Type B pancreatic cell (in vitro differentiated cells): ENCODE data around the gene CACNA1C. TPM values are rescaled to one million over a fixed set of nuclear protein-coding genes. Genes with fewer than 3 reads are reported as not detected.

Experiments
- DNase-seq: peaks from one replicate; pipeline ENCODE4 v3.0.0; 2021; ENCODE audit warnings: mixed read lengths; ENCODE audit not compliant: unreplicated experiment; ENCODE audit errors: extremely low spot score
- H3K27ac Mint-ChIP-seq: 2 replicates; pipeline ENCODE4 v1.8.0; 2021; ENCODE audit warnings: mild to moderate bottlenecking, mixed read lengths
- H3K27me3 Mint-ChIP-seq: 2 replicates; pipeline ENCODE4 v1.8.0; 2021; ENCODE audit warnings: mixed read lengths
- H3K36me3 Mint-ChIP-seq: 2 replicates; pipeline ENCODE4 v1.8.0; 2021; ENCODE audit warnings: mixed read lengths
- H3K4me1 Mint-ChIP-seq: one replicate; pipeline ENCODE4 v1.8.0; 2021; ENCODE audit warnings: mixed read lengths; ENCODE audit not compliant: unreplicated experiment
- H3K4me3 Mint-ChIP-seq: 2 replicates; pipeline ENCODE4 v1.8.0; 2021; ENCODE audit warnings: mild to moderate bottlenecking, mixed read lengths
- H3K9me3 Mint-ChIP-seq: 2 replicates; pipeline ENCODE4 v1.8.0; 2021; ENCODE audit warnings: mixed read lengths
- CTCF ChIP-seq: fragments of 200-600 bp; sonication (generic); conservative IDR thresholded peaks from 2 replicates; pipeline ENCODE4 v1.5.0; 2021; ENCODE audit warnings: antibody characterized with exemption, mild to moderate bottlenecking
- total RNA-seq: library from RNA; stranded (reverse); gene quantifications from 2 replicates; pipeline ENCODE4 v1.2.1, GENCODE V29; 2021; ENCODE audit warnings: low replicate concordance

The CACNA1C gene
- total RNA-seq, 1 donor from 2014 or later: 14.3 TPM

GRCh38 chr12:2624543-2625288 lies 571.9 kb downstream of the CACNA1C start:
- TF ChIP-seq CTCF: peak; percentile 61
- peaks cover 27% of the 10 kb centered on the region for H3K27me3 Mint-ChIP-seq
- peak overlapping the region; percentile 60 for H3K4me3 Mint-ChIP-seq
- H3K27ac Mint-ChIP-seq: peak overlapping the region; percentile 76
- H3K4me1 Mint-ChIP-seq: peaks cover 6% of the 10 kb centered on the region
- peaks cover 28% of the 10 kb centered on the region for H3K36me3 Mint-ChIP-seq
- no peak for DNase-seq
- H3K9me3 Mint-ChIP-seq: peaks cover 5% of the 10 kb centered on the region

GRCh38 chr12:2625289-2625612 lies 572.5 kb downstream of the CACNA1C start:
- Mint-ChIP-seq H3K9me3 (peaks cover 5% of the 10 kb centered on the region), H3K4me1 (peaks cover 6% of the 10 kb centered on the region), H3K4me3 (no peak overlapping the region), H3K27me3 (peaks cover 26% of the 10 kb centered on the region), H3K36me3 (peaks cover 26% of the 10 kb centered on the region), H3K27ac (no peak overlapping the region)
- DNase-seq: no peak
- TF ChIP-seq CTCF: no peak

GRCh38 chr12:2627076-2627834 lies 574.5 kb downstream of the CACNA1C start:
- Mint-ChIP-seq H3K27me3 (peaks cover 28% of the 10 kb centered on the region), H3K4me1 (peaks cover 12% of the 10 kb centered on the region), H3K4me3 (peak overlapping the region; percentile 33), H3K36me3 (peaks cover 28% of the 10 kb centered on the region), H3K9me3 (peaks cover 5% of the 10 kb centered on the region), H3K27ac (peak overlapping the region; percentile 86)
- no peak for DNase-seq
- no peak for TF ChIP-seq CTCF

- peaks cover 12% of the 10 kb centered on the region for H3K4me1 Mint-ChIP-seq
- peaks cover 31% of the 10 kb centered on the region for H3K27me3 Mint-ChIP-seq
- H3K27ac Mint-ChIP-seq: peak overlapping the region; percentile 86
These were observed 575.0 kb downstream of the CACNA1C start for GRCh38 chr12:2627835-2628191.

GRCh38 chr12:2628401-2628800 lies 575.6 kb downstream of the CACNA1C start:
- Mint-ChIP-seq H3K9me3 (peaks cover 5% of the 10 kb centered on the region), H3K4me1 (peaks cover 12% of the 10 kb centered on the region), H3K36me3 (peaks cover 31% of the 10 kb centered on the region), H3K27me3 (peaks cover 30% of the 10 kb centered on the region), H3K4me3 (no peak overlapping the region), H3K27ac (peak overlapping the region; percentile 86)
- no peak for TF ChIP-seq CTCF
- no peak for DNase-seq

More at GRCh38 chr12:2627835-2628191, 575.0 kb downstream of the CACNA1C start:
- DNase-seq: no peak
- H3K9me3 Mint-ChIP-seq: peaks cover 5% of the 10 kb centered on the region
- peaks cover 32% of the 10 kb centered on the region for H3K36me3 Mint-ChIP-seq
- TF ChIP-seq CTCF: no peak
- peak overlapping the region; percentile 33 for H3K4me3 Mint-ChIP-seq
